H1 (cell line): ENCODE results near the gene SMAD6. TPM values are rescaled to one million over a fixed set of nuclear protein-coding genes. Genes with fewer than 3 reads are reported as not detected.

Source experiments
- CTCF ChIA-PET: fragments of 300-600 bp; sonication (Branson Sonifier 250); formaldehyde crosslinking; loops from one replicate; lab custom pipeline; 2021; ENCODE audit not compliant: partially characterized antibody; lab: Charles Lee
- POLR2A ChIA-PET: fragments of 300-600 bp; sonication (Branson Sonifier 250); formaldehyde crosslinking; loops from one replicate; lab custom pipeline; 2021; ENCODE audit warnings: inconsistent platforms; ENCODE audit not compliant: partially characterized antibody; lab: Charles Lee
- DNase-seq, 2 experiments: peaks; one replicate each; pipeline versions ENCODE4 v3.0.0 to v3.0.0-alpha.2; 2010 to 2022; ENCODE audit warnings: low spot score in 2 of 2, low read depth in 1 of 2, mixed read lengths in 1 of 2
- FAIRE-seq: peaks from 2 replicates; lab custom pipeline; 2011; peaks lifted over from hg19 to GRCh38; lab: Jason Lieb, UNC
- H2AFZ ChIP-seq: 2 replicates; pipeline ENCODE4 v1.8.1; 2012; ENCODE audit warnings: low read length, inconsistent platforms
- H2AK5ac ChIP-seq: 2 replicates; pipeline ENCODE4 v1.6.1; 2013; ENCODE audit warnings: low read depth, low read length
- H2BK120ac ChIP-seq: replicated peaks from 2 replicates; pipeline ENCODE3; 2013; ENCODE audit warnings: low read depth, low read length, inconsistent platforms
- H2BK12ac ChIP-seq: 2 replicates; pipeline ENCODE4 v1.6.1; 2013; ENCODE audit warnings: low read depth, low read length
- H2BK15ac ChIP-seq: 2 replicates; pipeline ENCODE4 v1.6.1; 2013; ENCODE audit warnings: low read length
- H2BK20ac ChIP-seq: 2 replicates; pipeline ENCODE4 v1.6.1; 2013; ENCODE audit warnings: low read length
- H2BK5ac ChIP-seq: 2 replicates; pipeline ENCODE4 v1.6.1; 2013; ENCODE audit warnings: low read depth, low read length
- H3K14ac ChIP-seq: 2 replicates; pipeline ENCODE4 v1.6.1; 2013; ENCODE audit warnings: inconsistent platforms; ENCODE audit not compliant: insufficient read length
- H3K18ac ChIP-seq: 2 replicates; pipeline ENCODE4 v1.6.1; 2013; ENCODE audit warnings: low read length; ENCODE audit errors: extremely low read depth
- H3K23ac ChIP-seq: 2 replicates; pipeline ENCODE4 v1.6.1; 2013; ENCODE audit warnings: inconsistent platforms; ENCODE audit not compliant: insufficient read length
- H3K23me2 ChIP-seq: 2 replicates; pipeline ENCODE4 v1.6.1; 2013; ENCODE audit warnings: low read depth, low read length
- H3K27ac ChIP-seq: 2 replicates; pipeline ENCODE4 v1.6.1; 2011; ENCODE audit warnings: low read depth, low read length, inconsistent platforms
- H3K27me3 ChIP-seq, 4 experiments: replicated peaks in 1 of 4; 1 replicate in 1 of 4; 2 replicates in 3 of 4; pipeline versions ENCODE4 v1.6.1 to v1.8.1; 2011 to 2013; ENCODE audit warnings: low read length in 3 of 4, mild to moderate bottlenecking in 3 of 4, inconsistent platforms in 2 of 4, mixed read lengths in 2 of 4, moderate library complexity in 1 of 4; ENCODE audit not compliant: control insufficient read depth in 3 of 4, insufficient read depth in 3 of 4; ENCODE audit errors: extremely low read depth in 1 of 4
- H3K36me3 ChIP-seq, 4 experiments: 2 replicates each; pipeline versions ENCODE4 v1.6.1 to v1.8.1; 2011 to 2013; ENCODE audit warnings: mild to moderate bottlenecking in 4 of 4, low read length in 3 of 4, moderate library complexity in 2 of 4, control low read depth in 1 of 4, inconsistent platforms in 1 of 4; ENCODE audit not compliant: insufficient read depth in 4 of 4, control insufficient read depth in 2 of 4
- H3K4ac ChIP-seq: replicated peaks from 2 replicates; pipeline ENCODE3; 2013; ENCODE audit warnings: low read length, low read depth, mixed read lengths, inconsistent platforms; ENCODE audit not compliant: insufficient read length
- H3K4me1 ChIP-seq, 4 experiments: replicated peaks in 1 of 4; 1 replicate in 1 of 4; 2 replicates in 3 of 4; pipeline versions ENCODE4 v1.6.1 to v1.8.1; 2011 to 2013; ENCODE audit warnings: low read length in 3 of 4, inconsistent platforms in 2 of 4, mixed read lengths in 1 of 4; ENCODE audit not compliant: insufficient read depth in 4 of 4, control insufficient read depth in 3 of 4
- H3K4me2 ChIP-seq, 2 experiments: 2 replicates each; pipeline versions ENCODE4 v1.6.1 to v1.8.1; 2011 to 2013; ENCODE audit warnings: low read depth in 2 of 2, low read length in 2 of 2, control low read depth in 1 of 2, inconsistent platforms in 1 of 2, mild to moderate bottlenecking in 1 of 2; ENCODE audit not compliant: insufficient read depth in 1 of 2
- H3K4me3 ChIP-seq, 4 experiments: fragments of 200-600, 300-600 bp in 1 of 4; sonication (generic), shearing (Covaris generic), sonication (Bioruptor Twin) in 1 of 4; 2 replicates each; pipeline versions ENCODE4 v1.5.1 to v1.8.1; 2011 to 2016; ENCODE audit warnings: low read length in 4 of 4, low read depth in 3 of 4, control low read depth in 2 of 4, inconsistent platforms in 2 of 4, mild to moderate bottlenecking in 2 of 4, mixed read lengths in 1 of 4, moderate library complexity in 1 of 4; ENCODE audit not compliant: insufficient read depth in 2 of 4; ENCODE audit errors: extremely low read depth in 1 of 4
- H3K56ac ChIP-seq: replicated peaks from 2 replicates; pipeline ENCODE3; 2013; ENCODE audit warnings: low read depth, mild to moderate bottlenecking, mixed read lengths, low read length, inconsistent platforms; ENCODE audit not compliant: insufficient read length
- H3K79me1 ChIP-seq: 2 replicates; pipeline ENCODE4 v1.6.1; 2013; ENCODE audit warnings: low read depth, low read length, control low read depth
- H3K79me2 ChIP-seq, 2 experiments: 2 replicates each; pipeline versions ENCODE4 v1.6.1 to v1.8.1; 2012 to 2013; ENCODE audit warnings: low read length in 2 of 2, mild to moderate bottlenecking in 2 of 2, inconsistent platforms in 1 of 2; ENCODE audit not compliant: insufficient read depth in 2 of 2, control insufficient read depth in 1 of 2
- H3K9ac ChIP-seq, 4 experiments: replicated peaks in 1 of 4; 1 replicate in 1 of 4; 2 replicates in 3 of 4; pipeline versions ENCODE4 v1.6.1 to v1.8.1; 2011 to 2013; ENCODE audit warnings: low read depth in 3 of 4, low read length in 3 of 4, control low read depth in 2 of 4, mild to moderate bottlenecking in 2 of 4, moderate library complexity in 2 of 4, inconsistent platforms in 1 of 4; ENCODE audit errors: extremely low read depth in 1 of 4
- H3K9me3 ChIP-seq, 2 experiments: 2 replicates each; pipeline versions ENCODE4 v1.6.1 to v1.8.1; 2012 to 2013; ENCODE audit warnings: mild to moderate bottlenecking in 2 of 2, moderate library complexity in 2 of 2, control low read depth in 1 of 2, inconsistent platforms in 1 of 2, low read depth in 1 of 2, low read length in 1 of 2, mixed read lengths in 1 of 2; ENCODE audit not compliant: insufficient read depth in 2 of 2
- H4K20me1 ChIP-seq, 2 experiments: replicated peaks in 1 of 2; 2 replicates each; pipeline versions ENCODE3 to v1.8.1; 2011 to 2013; ENCODE audit warnings: inconsistent platforms in 2 of 2, low read length in 2 of 2, mild to moderate bottlenecking in 1 of 2; ENCODE audit not compliant: insufficient read depth in 2 of 2, control insufficient read depth in 1 of 2
- H4K5ac ChIP-seq: 2 replicates; pipeline ENCODE4 v1.6.1; 2013; ENCODE audit warnings: low read length, low read depth, mixed read lengths, inconsistent platforms; ENCODE audit not compliant: insufficient read length
- H4K8ac ChIP-seq: 2 replicates; pipeline ENCODE4 v1.8.0; 2013; ENCODE audit warnings: mild to moderate bottlenecking, moderate library complexity, low read length, inconsistent platforms; ENCODE audit not compliant: insufficient read depth; ENCODE audit errors: extremely low read depth
- H4K91ac ChIP-seq: replicated peaks from 2 replicates; pipeline ENCODE3; 2013; ENCODE audit warnings: low read length, mixed read lengths, inconsistent platforms; ENCODE audit not compliant: insufficient read length
- ATF3 ChIP-seq: IDR thresholded peaks from 2 replicates; pipeline ENCODE4 v1.6.1; 2011; ENCODE audit warnings: low read depth, mild to moderate bottlenecking, low read length; ENCODE audit not compliant: insufficient read depth
- POU5F1 ChIP-seq: IDR thresholded peaks from 2 replicates; pipeline ENCODE4 v1.6.1; 2011; ENCODE audit warnings: low read depth, mild to moderate bottlenecking, low read length, moderate library complexity
- SIX5 ChIP-seq: IDR thresholded peaks from 2 replicates; pipeline ENCODE4 v1.6.1; 2011; ENCODE audit warnings: mild to moderate bottlenecking, low read depth, low read length
- WGBS, 2 experiments: shearing (Covaris generic) in 1 of 2; methylation state at CpG; one replicate each; pipeline versions ENCODE4 v1.1.6 to v1.1.7; 2013 to 2015; ENCODE audit warnings: low lambda C conversion rate in 2 of 2, mixed read lengths in 2 of 2, inconsistent platforms in 1 of 2, low coverage in 1 of 2, missing lambda C conversion rate in 1 of 2; ENCODE audit not compliant: insufficient replicate concordance in 2 of 2, insufficient coverage in 1 of 2, insufficient read length in 1 of 2; ENCODE audit errors: extremely low coverage in 1 of 2, missing lambda C conversion rate in 1 of 2; 5-methylcytosine and 5-hydroxymethylcytosine counted together
- polyA plus RNA-seq, 7 experiments: library from polyadenylated mRNA; depleted of rRNA in 3 of 7; stranded (reverse) in 5 of 7; unstranded in 2 of 7; fragments of >200 nt in 5 of 7; fragments of 200-250 nt in 2 of 7; gene quantifications; 1 replicate in 5 of 7; 2 replicates in 1 of 7; 4 replicates in 1 of 7; pipeline versions ENCODE4 v1.2.1 to v1.2.3, GENCODE V29; 2011 to 2013; ENCODE audit warnings: missing spikeins in 2 of 7, mixed read lengths in 2 of 7
- total RNA-seq: library from RNA; stranded (reverse); fragmentation: NEBNext Ultra II Directional; extraction: Animal tissue kit (Norgen Biotek cat#: 25700); gene quantifications from 2 replicates; pipeline ENCODE4 v1.2.1, GENCODE V29; 2021

SMAD6 gene
- total and polyA plus RNA-seq, 2 of the 8 experiments (the other 6 are each of a cell fraction or from before 2014, with no cell fraction given): 1.8 to 7.0 TPM

- Histone ChIP-seq H3K27me3 (no peaks in the 10 kb centered on the region), H3K23ac (no peak overlapping the region), H2AFZ (no peak overlapping the region), H2BK12ac (no peak overlapping the region), H3K14ac (no peak overlapping the region), H3K36me3 (no peaks in the 10 kb centered on the region), H3K79me2 (no peaks in the 10 kb centered on the region), H4K8ac (no peak overlapping the region), H3K23me2 (peaks cover 1% of the 10 kb centered on the region; the same call in 1 of the 2 replicates), H2AK5ac (no peak overlapping the region), H3K4ac (no peak overlapping the region), H4K91ac (no peak overlapping the region), H3K4me2 (peak overlapping the region; percentile 8 to 49; a peak in 1 of 4 replicates), H3K9me3 (no peaks in the 10 kb centered on the region), H4K5ac (no peak overlapping the region), H3K56ac (no peak overlapping the region), H3K4me3 (no peak overlapping the region), H4K20me1 (no peaks in the 10 kb centered on the region), H3K4me1 (peaks cover 0 to 10% (median 3%) of the 10 kb centered on the region in 4 experiments; a peak in 3 of 7 replicates), H2BK20ac (no peak overlapping the region; the same call in 1 of the 2 replicates), H2BK5ac (no peak overlapping the region), H3K79me1 (no peaks in the 10 kb centered on the region), H3K9ac (no peak overlapping the region), H2BK120ac (no peak overlapping the region), H3K27ac (no peak overlapping the region), H2BK15ac (no peak overlapping the region), H3K18ac (no peak overlapping the region)
- POLR2A ChIA-PET: interaction anchor here (1.0 kb wide), 1 partner anchor 27 kb away, joined by 4 read pairs; no protein-coding TSS in a partner anchor
- DNase-seq: no peak
- TF ChIP-seq POU5F1 (no peak), SIX5 (no peak), ATF3 (no peak)
- 70% methylated on average over 23 of the region's 26 CpGs; no CpG with 5 or more reads in 1 of the 2 experiments for WGBS, 2 experiments
- CTCF ChIA-PET: interaction anchor here (0.7 to 10.6 kb wide), 5 partner anchors 10 to 179 kb away, joined by 3 to 105 read pairs (median 6); no protein-coding TSS in a partner anchor
- no peak for FAIRE-seq
Observed at GRCh38 chr15:66729331-66729951, 27.4 kb downstream of the SMAD6 start.
